HFFc6 (cell line): ENCODE measurements around the gene COQ8B. TPM values are rescaled to one million over a fixed set of nuclear protein-coding genes. Genes with fewer than 3 reads are reported as not detected.
A peak's percentile ranks its signal among the peaks of the same experiment; 100 is the strongest.

Experiments used
- DNase-seq: peaks from one replicate; pipeline ENCODE4 v3.0.0-alpha.2; 2018
- H3K27ac Mint-ChIP-seq: 2 replicates; pipeline ENCODE4 v1.8.0; 2020; ENCODE audit warnings: mild to moderate bottlenecking, mixed read lengths
- H3K27me3 Mint-ChIP-seq: 2 replicates; pipeline ENCODE4 v1.8.0; 2021; ENCODE audit warnings: mild to moderate bottlenecking, moderate library complexity, mixed read lengths; ENCODE audit not compliant: insufficient read depth
- H3K36me3 Mint-ChIP-seq: 2 replicates; pipeline ENCODE4 v1.8.0; 2021; ENCODE audit warnings: low read depth, mixed read lengths
- H3K4me1 Mint-ChIP-seq: 2 replicates; pipeline ENCODE4 v1.8.0; 2020; ENCODE audit warnings: low read depth, mixed read lengths
- H3K4me3 Mint-ChIP-seq: 2 replicates; pipeline ENCODE4 v1.8.0; 2020; ENCODE audit warnings: mild to moderate bottlenecking, moderate library complexity, mixed read lengths
- H3K9me3 Mint-ChIP-seq: 2 replicates; pipeline ENCODE4 v1.8.0; 2020; ENCODE audit warnings: mild to moderate bottlenecking, mixed read lengths
- total RNA-seq, 6 experiments: library from RNA; stranded (reverse); fragmentation: NEBNext Ultra II Directional; extraction: Animal tissue kit (Norgen Biotek cat#: 25700); gene quantifications; 2 replicates in 1 of 6; 3 replicates in 5 of 6; pipeline ENCODE4 v1.2.3, GENCODE V29; 2021
- TF ChIP-seq, protein P1 (sequence below): fragments of 200-600 bp; sonication (generic); IDR thresholded peaks from 2 replicates; pipeline ENCODE4 v1.5.0; 2021; ENCODE audit warnings: antibody characterized with exemption, mild to moderate bottlenecking

COQ8B gene
- total RNA-seq, 6 experiments from 2014 or later, result 19.8 to 28.6 (median 23.6) TPM

GRCh38 chr19:40692212-40692551, 24.5 kb downstream of the COQ8B start:
- H3K4me3 Mint-ChIP-seq, result no peak overlapping the region

GRCh38 chr19:40691421-40692211, 25.1 kb downstream of the COQ8B start:
- Mint-ChIP-seq H3K9me3 (no peaks in the 10 kb centered on the region), H3K36me3 (peaks cover under 1% of the 10 kb centered on the region), H3K27me3 (peaks cover 3% of the 10 kb centered on the region; the same call in 1 of the 2 replicates), H3K27ac (peak overlapping the region; percentile 97), H3K4me3 (peak overlapping the region; percentile 88; the same call in 1 of the 2 replicates), H3K4me1 (peaks cover 5% of the 10 kb centered on the region; the same call in 1 of the 2 replicates)
- no peak for DNase-seq
- TF ChIP-seq, protein P1, sequence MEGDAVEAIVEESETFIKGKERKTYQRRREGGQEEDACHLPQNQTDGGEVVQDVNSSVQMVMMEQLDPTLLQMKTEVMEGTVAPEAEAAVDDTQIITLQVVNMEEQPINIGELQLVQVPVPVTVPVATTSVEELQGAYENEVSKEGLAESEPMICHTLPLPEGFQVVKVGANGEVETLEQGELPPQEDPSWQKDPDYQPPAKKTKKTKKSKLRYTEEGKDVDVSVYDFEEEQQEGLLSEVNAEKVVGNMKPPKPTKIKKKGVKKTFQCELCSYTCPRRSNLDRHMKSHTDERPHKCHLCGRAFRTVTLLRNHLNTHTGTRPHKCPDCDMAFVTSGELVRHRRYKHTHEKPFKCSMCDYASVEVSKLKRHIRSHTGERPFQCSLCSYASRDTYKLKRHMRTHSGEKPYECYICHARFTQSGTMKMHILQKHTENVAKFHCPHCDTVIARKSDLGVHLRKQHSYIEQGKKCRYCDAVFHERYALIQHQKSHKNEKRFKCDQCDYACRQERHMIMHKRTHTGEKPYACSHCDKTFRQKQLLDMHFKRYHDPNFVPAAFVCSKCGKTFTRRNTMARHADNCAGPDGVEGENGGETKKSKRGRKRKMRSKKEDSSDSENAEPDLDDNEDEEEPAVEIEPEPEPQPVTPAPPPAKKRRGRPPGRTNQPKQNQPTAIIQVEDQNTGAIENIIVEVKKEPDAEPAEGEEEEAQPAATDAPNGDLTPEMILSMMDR, result no peak

More at GRCh38 chr19:40692212-40692551, 24.5 kb downstream of the COQ8B start:
- no peaks in the 10 kb centered on the region for H3K9me3 Mint-ChIP-seq
- H3K27me3 Mint-ChIP-seq, result peaks cover 3% of the 10 kb centered on the region; the same call in 1 of the 2 replicates
- TF ChIP-seq, protein P1, result no peak
- no peak for DNase-seq
- H3K4me1 Mint-ChIP-seq, result peaks cover 5% of the 10 kb centered on the region; the same call in 1 of the 2 replicates
- H3K36me3 Mint-ChIP-seq, result no peaks in the 10 kb centered on the region; the same call in 1 of the 2 replicates
- H3K27ac Mint-ChIP-seq, result no peak overlapping the region

DNA sequence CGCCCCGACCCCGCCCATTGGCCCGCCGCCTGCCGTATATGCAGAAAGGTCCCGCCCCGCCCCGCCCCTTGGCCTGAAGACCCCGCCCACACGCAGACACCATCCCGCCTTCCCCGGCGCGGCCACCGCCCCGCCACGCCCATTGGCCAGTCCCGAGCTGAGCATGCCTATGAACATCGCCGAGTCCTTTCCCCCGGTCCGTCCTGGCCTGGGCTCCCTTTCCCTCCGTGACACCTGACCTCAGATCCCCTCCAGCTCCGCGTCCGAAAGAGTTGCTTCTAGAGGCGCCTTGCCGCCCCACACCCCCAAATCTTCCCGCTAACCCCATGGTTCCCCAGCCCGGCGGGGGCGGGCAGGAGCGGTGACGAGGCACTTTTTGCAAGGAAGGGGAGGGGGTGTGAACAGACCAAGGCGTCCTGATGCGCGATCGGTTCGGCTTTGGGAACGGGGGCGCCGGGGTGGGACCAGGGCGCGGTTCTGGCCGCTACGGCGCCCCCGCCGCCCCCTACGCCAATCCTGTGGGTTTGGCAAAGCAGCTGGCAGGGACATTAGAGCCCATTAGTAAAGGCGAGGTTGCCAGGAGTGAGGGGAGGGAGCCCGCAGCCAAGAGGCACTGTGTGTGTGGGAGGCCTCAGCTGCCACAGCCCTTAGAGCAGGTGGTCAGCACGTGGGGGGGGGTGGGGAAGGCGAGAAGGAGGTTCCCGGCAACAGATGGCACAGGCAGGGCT, 25.8 kb downstream of the COQ8B start:
- Mint-ChIP-seq H3K27ac (peak overlapping the region; percentile 97), H3K4me1 (peaks cover 5% of the 10 kb centered on the region; the same call in 1 of the 2 replicates), H3K9me3 (no peaks in the 10 kb centered on the region), H3K4me3 (peak overlapping the region; percentile 88), H3K27me3 (peaks cover 3% of the 10 kb centered on the region; the same call in 1 of the 2 replicates), H3K36me3 (peaks cover 7% of the 10 kb centered on the region)
- TF ChIP-seq, protein P1, result no peak
- peak; percentile 85 for DNase-seq

DNA sequence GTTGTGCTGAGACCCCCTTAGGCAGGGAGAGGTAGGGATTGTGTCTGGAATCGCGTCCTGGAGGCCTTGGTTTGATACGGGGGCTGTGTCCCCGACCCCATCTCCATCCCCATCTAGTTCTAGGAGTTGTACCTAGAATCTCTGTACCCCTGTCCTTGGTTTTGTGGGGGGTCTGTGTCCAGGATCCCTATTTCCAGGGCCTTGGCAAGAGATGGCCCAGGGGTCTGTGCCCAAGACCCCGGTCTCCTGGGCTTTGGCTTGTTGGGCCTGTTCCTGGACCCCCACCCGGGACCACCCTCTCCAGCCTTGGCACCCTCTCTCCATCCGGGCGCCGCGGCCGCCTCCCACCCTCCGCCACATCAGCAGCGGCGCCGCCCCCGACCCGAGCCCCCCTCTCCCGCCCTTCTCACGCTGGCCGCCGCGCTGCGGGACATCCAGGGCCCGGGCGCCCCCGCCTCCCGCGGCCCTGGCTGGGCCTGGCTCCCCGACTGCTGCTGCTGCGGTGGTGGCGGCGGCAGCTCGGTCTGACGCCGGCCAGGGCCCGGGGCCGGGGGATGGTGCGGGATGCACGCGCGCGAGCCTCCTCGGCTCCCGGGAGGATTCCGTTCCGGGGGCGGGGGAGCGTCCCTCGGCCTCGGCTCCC, 26.5 kb downstream of the COQ8B start, which contains the start of gene NUMBL:
NUMBL (minus strand) TSS at position 602 of the 643 bp plus-strand sequence; CDS start at position 434, 168 bp downstream.
- peaks cover 14% of the 10 kb centered on the region for H3K36me3 Mint-ChIP-seq
- peaks cover 5% of the 10 kb centered on the region; the same call in 1 of the 2 replicates for H3K27me3 Mint-ChIP-seq
- no peaks in the 10 kb centered on the region for H3K9me3 Mint-ChIP-seq
- peaks cover 5% of the 10 kb centered on the region; the same call in 1 of the 2 replicates for H3K4me1 Mint-ChIP-seq
- H3K4me3 Mint-ChIP-seq, result peak within 1 kb of the TSS; percentile 88
- DNase-seq, result no peak
- TF ChIP-seq, protein P1, result no peak
- peak within 1 kb of the TSS; percentile 97 for H3K27ac Mint-ChIP-seq

- Mint-ChIP-seq H3K9me3 (no peaks in the 10 kb centered on the region), H3K36me3 (peaks cover 20% of the 10 kb centered on the region), H3K4me1 (peaks cover 5% of the 10 kb centered on the region; the same call in 1 of the 2 replicates), H3K27me3 (peaks cover 5% of the 10 kb centered on the region), H3K27ac (peak overlapping the region; percentile 51), H3K4me3 (no peak overlapping the region)
- DNase-seq, result no peak
- TF ChIP-seq, protein P1, result no peak
These were observed 27.2 kb downstream of the COQ8B start for GRCh38 chr19:40689339-40690049.
